ENCODE data around the gene PRDM1.

Gene PRDM1

DNA sequence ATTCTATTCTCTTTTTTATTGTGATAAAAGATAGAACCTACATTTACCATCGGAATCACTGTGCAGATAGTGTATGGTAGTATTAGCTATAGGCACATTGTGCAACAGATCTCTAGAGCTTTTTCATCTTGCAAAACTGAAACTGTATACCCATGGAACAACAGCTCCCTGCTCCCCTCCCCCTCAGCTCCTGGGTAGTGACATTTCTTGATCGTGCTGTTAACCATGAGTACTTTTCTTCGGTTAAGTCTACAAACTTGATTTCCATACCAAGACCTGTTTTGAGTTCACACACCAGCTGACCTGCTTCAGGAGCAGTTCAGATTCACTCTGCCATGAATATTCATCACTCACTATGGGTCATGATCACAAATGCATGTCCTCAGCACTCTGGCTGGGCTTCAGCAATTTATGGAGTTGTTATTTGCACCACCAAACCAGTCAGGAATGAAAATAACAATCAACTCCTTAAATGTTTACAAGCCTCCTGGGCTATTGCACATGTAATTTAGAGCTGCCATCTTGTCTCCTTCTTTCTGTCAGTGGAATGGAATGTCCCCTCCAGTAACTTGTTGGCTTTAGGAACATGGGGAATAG is 32.8 kb downstream of the PRDM1 start:
- POLR2A ChIA-PET, result interaction anchor here (1.5 kb wide), 1 partner anchor 10 kb away, joined by 4 read pairs; no protein-coding TSS in a partner anchor
- TF ChIP-seq SP1 (IDR thresholded peaks at IDR 0.05), result no peak
- no peak for TF ChIP-seq CTBP1 (IDR thresholded peaks at IDR 0.05; ENCODE audit: borderline replicate concordance)
- DNase-seq (ENCODE audit: extremely low spot score), result no peak
- CTCF ChIA-PET, result interaction anchor here (0.8 kb wide), 1 partner anchor 40 kb away, joined by 3 read pairs; no protein-coding TSS in a partner anchor

DNA sequence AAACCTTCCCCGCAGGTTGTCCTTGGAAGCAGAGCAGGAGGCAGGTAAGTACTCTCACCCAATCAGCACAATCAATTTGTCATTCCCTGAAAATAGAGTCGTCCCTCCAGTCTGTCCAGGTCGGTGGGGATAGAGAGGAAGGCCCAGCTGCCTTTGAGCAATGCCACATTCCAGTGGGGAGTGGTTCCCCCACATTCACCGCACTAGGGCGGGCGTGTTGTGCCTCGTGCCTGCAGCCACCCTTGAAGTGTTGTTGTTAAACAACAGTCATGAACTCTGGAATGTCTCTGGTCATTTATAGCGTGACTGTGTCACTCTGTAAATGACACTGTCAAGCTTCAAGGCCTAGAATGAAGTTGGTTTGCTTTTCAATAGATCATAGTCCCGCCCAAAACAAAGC is 33.4 kb downstream of the PRDM1 start:
- DNase-seq (ENCODE audit: extremely low spot score), result no peak
- TF ChIP-seq TARDBP (IDR thresholded peaks at IDR 0.05), result no peak
- TF ChIP-seq FOXK2 (IDR thresholded peaks at IDR 0.05), result no peak
- TF ChIP-seq ELF4 (IDR thresholded peaks at IDR 0.05), result no peak
- TF ChIP-seq FOXM1 (IDR thresholded peaks at IDR 0.05; ENCODE audit: borderline replicate concordance), result no peak
- TF ChIP-seq LEF1 (IDR thresholded peaks at IDR 0.05; ENCODE audit: borderline replicate concordance), result no peak
- TF ChIP-seq BHLHE40 (IDR thresholded peaks at IDR 0.05; ENCODE audit: borderline replicate concordance), result no peak
- no peak for TF ChIP-seq NFRKB (IDR thresholded peaks at IDR 0.05)
- TF ChIP-seq SP1 (IDR thresholded peaks at IDR 0.05), result no peak
- TF ChIP-seq FOXA1 (IDR thresholded peaks at IDR 0.05), result no peak
- no peak for TF ChIP-seq SUZ12 (IDR thresholded peaks at IDR 0.05)
- no peak for TF ChIP-seq ZNF384 (IDR thresholded peaks at IDR 0.05)
- TF ChIP-seq HDGF (IDR thresholded peaks at IDR 0.05; ENCODE audit: borderline replicate concordance), result no peak
- no peak for TF ChIP-seq L3MBTL2 (conservative IDR thresholded peaks at IDR 0.05)
- no peak for TF ChIP-seq CTBP1 (IDR thresholded peaks at IDR 0.05; ENCODE audit: borderline replicate concordance)
- POLR2A ChIA-PET, result interaction anchor here (1.5 kb wide), 1 partner anchor 9 kb away, joined by 4 read pairs; no protein-coding TSS in a partner anchor
- CTCF ChIA-PET, result no interaction called here

DNA sequence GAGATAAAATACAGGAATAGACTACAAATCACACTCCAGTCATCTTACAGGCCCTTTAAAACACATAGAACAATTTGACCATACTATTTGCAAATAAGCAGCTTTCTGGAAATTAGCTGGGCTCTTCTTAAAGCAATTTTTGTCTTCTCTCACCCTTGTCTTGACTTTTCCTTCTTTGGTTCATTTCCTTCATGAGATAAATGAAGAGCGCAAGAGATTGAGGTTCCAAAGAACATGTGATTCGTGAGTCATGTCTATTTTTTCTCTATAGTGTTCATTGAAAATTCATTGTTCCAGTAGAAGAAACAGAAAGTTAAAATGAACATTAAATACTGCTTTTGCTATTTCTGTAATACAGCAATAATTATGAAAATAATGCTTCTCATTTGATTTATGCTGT is 33.9 kb downstream of the PRDM1 start:
- CTCF ChIA-PET, result no interaction called here
- no peak for DNase-seq (ENCODE audit: extremely low spot score)
- POLR2A ChIA-PET, result no interaction called here
- no peak for TF ChIP-seq LEF1 (IDR thresholded peaks at IDR 0.05; ENCODE audit: borderline replicate concordance)
- no peak for TF ChIP-seq ELF4 (IDR thresholded peaks at IDR 0.05)
- TF ChIP-seq L3MBTL2 (conservative IDR thresholded peaks at IDR 0.05), result no peak
- TF ChIP-seq, protein P1, sequence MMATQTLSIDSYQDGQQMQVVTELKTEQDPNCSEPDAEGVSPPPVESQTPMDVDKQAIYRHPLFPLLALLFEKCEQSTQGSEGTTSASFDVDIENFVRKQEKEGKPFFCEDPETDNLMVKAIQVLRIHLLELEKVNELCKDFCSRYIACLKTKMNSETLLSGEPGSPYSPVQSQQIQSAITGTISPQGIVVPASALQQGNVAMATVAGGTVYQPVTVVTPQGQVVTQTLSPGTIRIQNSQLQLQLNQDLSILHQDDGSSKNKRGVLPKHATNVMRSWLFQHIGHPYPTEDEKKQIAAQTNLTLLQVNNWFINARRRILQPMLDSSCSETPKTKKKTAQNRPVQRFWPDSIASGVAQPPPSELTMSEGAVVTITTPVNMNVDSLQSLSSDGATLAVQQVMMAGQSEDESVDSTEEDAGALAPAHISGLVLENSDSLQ (IDR thresholded peaks at IDR 0.05), result no peak
- TF ChIP-seq ZNF384 (IDR thresholded peaks at IDR 0.05), result no peak
- TF ChIP-seq HDGF (IDR thresholded peaks at IDR 0.05; ENCODE audit: borderline replicate concordance), result no peak
- no peak for TF ChIP-seq BHLHE40 (IDR thresholded peaks at IDR 0.05; ENCODE audit: borderline replicate concordance)
- TF ChIP-seq FOXA1 (IDR thresholded peaks at IDR 0.05), result no peak
- TF ChIP-seq CTBP1 (IDR thresholded peaks at IDR 0.05; ENCODE audit: borderline replicate concordance), result no peak
- no peak for TF ChIP-seq TARDBP (IDR thresholded peaks at IDR 0.05)
- TF ChIP-seq SP1 (IDR thresholded peaks at IDR 0.05), result no peak
- TF ChIP-seq FOXM1 (IDR thresholded peaks at IDR 0.05; ENCODE audit: borderline replicate concordance), result no peak
- no peak for TF ChIP-seq ARNT (IDR thresholded peaks at IDR 0.05)
- no peak for TF ChIP-seq SUZ12 (IDR thresholded peaks at IDR 0.05)
- TF ChIP-seq NFRKB (IDR thresholded peaks at IDR 0.05), result no peak
- no peak for TF ChIP-seq FOXK2 (IDR thresholded peaks at IDR 0.05)

DNA sequence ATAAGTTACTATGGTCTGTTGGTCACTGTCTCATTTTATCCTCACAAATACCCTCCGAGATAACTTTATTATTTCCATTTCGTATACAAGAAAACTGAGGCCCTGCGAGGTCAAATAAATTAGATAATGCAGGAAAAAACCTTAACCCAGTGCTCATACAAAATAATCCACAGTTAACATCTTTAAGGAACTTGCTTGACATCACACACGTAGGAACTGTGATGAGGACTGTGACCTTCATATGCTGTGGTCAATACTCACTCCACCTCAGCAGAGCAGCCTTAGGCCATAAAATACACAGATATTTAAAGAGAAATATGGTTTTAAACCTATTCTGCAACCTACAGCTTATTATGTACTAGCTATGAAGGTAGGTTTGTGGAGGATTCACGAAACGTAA is 34.3 kb downstream of the PRDM1 start:
- no peak for DNase-seq (ENCODE audit: extremely low spot score)
- CTCF ChIA-PET, result no interaction called here
- TF ChIP-seq ARNT (IDR thresholded peaks at IDR 0.05) (no peak), FOXK2 (IDR thresholded peaks at IDR 0.05) (no peak), HDGF (IDR thresholded peaks at IDR 0.05; ENCODE audit: borderline replicate concordance) (no peak), BHLHE40 (IDR thresholded peaks at IDR 0.05; ENCODE audit: borderline replicate concordance) (no peak), SUZ12 (IDR thresholded peaks at IDR 0.05) (no peak), ZNF384 (IDR thresholded peaks at IDR 0.05) (no peak), L3MBTL2 (conservative IDR thresholded peaks at IDR 0.05) (no peak), LEF1 (IDR thresholded peaks at IDR 0.05; ENCODE audit: borderline replicate concordance) (no peak), CTBP1 (IDR thresholded peaks at IDR 0.05; ENCODE audit: borderline replicate concordance) (no peak)
- TF ChIP-seq, protein P1 (IDR thresholded peaks at IDR 0.05), result no peak
- POLR2A ChIA-PET, result no interaction called here

DNA sequence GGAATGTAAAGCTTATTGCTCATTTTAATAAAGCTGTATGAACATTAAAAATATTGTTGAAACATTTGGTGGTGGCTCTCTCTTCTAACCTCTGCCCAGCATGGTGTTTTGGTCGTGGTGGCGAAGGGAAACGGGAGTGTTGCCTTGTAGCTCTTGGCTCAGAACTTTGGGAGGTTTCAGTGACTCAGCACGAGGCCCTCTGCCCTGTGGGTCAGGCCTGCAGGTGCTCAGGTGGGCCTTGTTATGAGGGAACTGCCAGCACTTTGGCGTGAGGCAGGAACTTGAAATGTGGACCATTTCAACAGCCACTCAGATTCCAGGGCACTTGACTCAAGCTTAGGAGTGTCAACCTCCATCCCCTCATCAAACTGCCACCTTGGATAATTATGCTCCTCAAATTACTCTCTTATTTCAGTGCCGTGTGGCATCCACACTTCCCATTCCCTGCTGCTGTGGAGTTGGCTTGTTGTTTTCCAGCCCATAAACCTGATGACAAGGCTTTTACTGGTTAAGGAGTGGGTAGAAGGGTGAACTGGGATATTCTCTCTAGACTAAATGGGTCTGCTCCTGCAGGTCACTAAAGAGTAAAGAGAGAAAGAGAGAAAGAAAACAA is 36.3 kb downstream of the PRDM1 start:
- CTCF ChIA-PET, result no interaction called here
- no peak for DNase-seq (ENCODE audit: extremely low spot score)
- POLR2A ChIA-PET, result no interaction called here
- TF ChIP-seq SP1 (IDR thresholded peaks at IDR 0.05) (no peak), NFRKB (IDR thresholded peaks at IDR 0.05) (no peak), FOXA1 (IDR thresholded peaks at IDR 0.05) (no peak), L3MBTL2 (conservative IDR thresholded peaks at IDR 0.05) (no peak), ARNT (IDR thresholded peaks at IDR 0.05) (no peak), FOXK2 (IDR thresholded peaks at IDR 0.05) (no peak), HDGF (IDR thresholded peaks at IDR 0.05; ENCODE audit: borderline replicate concordance) (no peak), FOXM1 (IDR thresholded peaks at IDR 0.05; ENCODE audit: borderline replicate concordance) (no peak), LEF1 (IDR thresholded peaks at IDR 0.05; ENCODE audit: borderline replicate concordance) (no peak), ELF4 (IDR thresholded peaks at IDR 0.05) (no peak), ZNF384 (IDR thresholded peaks at IDR 0.05) (no peak), CTBP1 (IDR thresholded peaks at IDR 0.05; ENCODE audit: borderline replicate concordance) (no peak), TARDBP (IDR thresholded peaks at IDR 0.05) (no peak)

DNA sequence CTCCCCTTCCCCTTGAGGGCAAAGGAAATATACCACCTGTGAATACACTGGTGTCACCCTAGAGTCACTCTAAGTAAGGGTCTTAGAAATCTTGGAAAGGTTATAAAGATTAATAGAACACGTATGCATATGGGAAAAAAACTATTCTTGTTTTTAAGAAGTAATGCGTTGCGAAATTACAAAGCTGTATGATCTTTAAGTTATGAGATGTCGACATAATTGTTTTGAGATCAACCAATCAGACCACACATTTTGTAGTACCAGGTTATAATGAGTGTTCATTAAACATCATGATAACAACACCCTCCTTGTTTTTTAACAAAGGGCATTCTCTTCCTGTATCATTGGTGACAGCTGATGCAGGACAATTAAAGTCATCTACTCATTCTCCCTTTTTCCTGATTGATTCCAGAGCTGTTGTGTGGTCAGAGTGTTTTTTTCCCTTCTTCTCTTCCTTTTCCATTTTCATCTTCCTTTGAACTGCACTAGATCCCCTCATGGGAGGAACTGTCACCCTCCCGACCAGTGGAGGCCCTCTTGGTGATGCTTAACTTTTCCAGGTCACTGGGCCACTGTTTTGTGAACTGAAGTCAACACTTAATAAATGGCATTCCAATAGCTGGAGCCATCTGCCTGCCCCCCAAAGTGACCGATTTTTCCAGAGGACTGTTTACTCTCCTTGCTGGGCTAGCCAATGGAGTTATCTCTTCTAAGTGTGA is 37.0 kb downstream of the PRDM1 start:
- CTCF ChIA-PET, result no interaction called here
- DNase-seq (ENCODE audit: extremely low spot score), result no peak
- POLR2A ChIA-PET, result no interaction called here
- no peak for TF ChIP-seq FOXA1 (IDR thresholded peaks at IDR 0.05)
- no peak for TF ChIP-seq TARDBP (IDR thresholded peaks at IDR 0.05)
- TF ChIP-seq ARNT (IDR thresholded peaks at IDR 0.05), result no peak
- TF ChIP-seq SUZ12 (IDR thresholded peaks at IDR 0.05), result no peak
- no peak for TF ChIP-seq ELF4 (IDR thresholded peaks at IDR 0.05)
- TF ChIP-seq, protein P1 (IDR thresholded peaks at IDR 0.05), result no peak
- TF ChIP-seq ZNF384 (IDR thresholded peaks at IDR 0.05), result no peak
- no peak for TF ChIP-seq NFRKB (IDR thresholded peaks at IDR 0.05)
- no peak for TF ChIP-seq L3MBTL2 (conservative IDR thresholded peaks at IDR 0.05)
- TF ChIP-seq BHLHE40 (IDR thresholded peaks at IDR 0.05; ENCODE audit: borderline replicate concordance), result no peak
- TF ChIP-seq HDGF (IDR thresholded peaks at IDR 0.05; ENCODE audit: borderline replicate concordance), result no peak
- TF ChIP-seq SP1 (IDR thresholded peaks at IDR 0.05), result no peak
- TF ChIP-seq CTBP1 (IDR thresholded peaks at IDR 0.05; ENCODE audit: borderline replicate concordance), result no peak
- no peak for TF ChIP-seq FOXK2 (IDR thresholded peaks at IDR 0.05)
- no peak for TF ChIP-seq LEF1 (IDR thresholded peaks at IDR 0.05; ENCODE audit: borderline replicate concordance)
- TF ChIP-seq FOXM1 (IDR thresholded peaks at IDR 0.05; ENCODE audit: borderline replicate concordance), result no peak

Data from HEK293T (cell line).